DMS53 treated with DMSO at 0.1 percent for 48 hours (cell line): ENCODE data around the gene DBP.
A peak's percentile ranks its signal among the peaks of the same experiment; 100 is the strongest.
"Not testable (repeated sequence)": the region's sequence is repeated elsewhere in the genome, so short reads cannot be mapped to it uniquely, and the experiment has no call there.

Source experiments
- DNase-seq: peaks from one replicate; lab custom pipeline; 2025; ENCODE audit not compliant: unreplicated experiment; lab: John Stamatoyannopoulos, UW

DBP gene

DNA sequence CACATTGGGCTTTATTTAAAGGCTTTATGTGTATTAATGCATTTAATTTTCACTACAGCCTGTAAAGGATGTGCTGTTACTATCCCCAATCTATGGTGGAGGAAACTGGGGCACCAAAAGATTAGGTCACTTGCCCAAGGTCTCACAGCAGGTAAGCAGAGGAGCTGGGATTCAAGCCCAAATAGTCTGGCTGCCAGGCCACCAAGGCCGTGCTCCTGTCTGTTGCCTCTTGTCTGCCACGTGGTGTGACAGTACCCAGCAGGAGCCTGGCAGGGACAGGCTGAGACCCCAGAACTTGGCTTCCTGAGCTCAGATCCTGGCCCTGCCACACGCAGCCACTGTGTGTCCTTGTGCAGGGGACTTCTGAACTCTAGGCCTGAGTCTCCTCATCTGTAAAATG lies 31.2 kb upstream of the DBP start:
- DNase-seq: no peak

DNA sequence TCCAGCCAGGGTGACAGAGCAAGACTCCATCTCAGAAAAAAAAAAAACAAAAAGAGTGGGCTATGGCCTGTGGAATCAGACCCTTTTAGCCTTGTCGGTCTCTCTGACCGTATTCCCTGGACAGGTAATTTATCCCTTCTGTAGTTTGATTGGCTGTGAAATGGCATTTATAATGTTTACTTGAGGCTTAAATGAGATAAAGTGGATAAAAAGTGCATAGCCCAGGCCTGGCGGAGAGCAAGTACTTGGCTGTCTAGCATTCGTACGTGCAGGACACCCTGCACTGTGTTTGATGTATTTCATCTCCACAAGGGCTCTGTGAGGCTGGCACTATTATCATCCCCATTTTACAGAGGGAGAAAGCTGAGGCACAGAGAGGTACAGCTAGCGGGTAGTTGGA lies 28.6 kb upstream of the DBP start:
- DNase-seq: no peak

DNA sequence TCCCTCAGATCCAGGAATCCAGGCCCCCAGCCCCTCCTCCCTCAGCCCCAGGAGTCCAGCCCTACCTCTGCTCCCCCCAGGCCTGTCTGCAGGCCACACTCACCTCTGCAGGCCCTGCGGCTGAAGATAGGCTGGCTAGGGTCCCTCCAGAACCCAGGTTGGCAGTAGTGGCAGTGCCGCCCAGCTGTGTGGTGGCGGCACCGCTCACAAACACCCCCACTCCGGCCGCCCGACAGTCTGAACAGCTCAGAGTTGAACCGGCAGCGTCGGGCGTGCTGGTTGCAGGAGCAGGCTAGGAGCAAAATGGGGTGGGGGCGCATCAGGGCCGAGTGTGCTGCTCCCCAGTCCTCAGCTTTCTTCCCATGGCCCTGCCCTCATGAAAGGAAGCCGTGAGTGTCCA lies 27.3 kb upstream of the DBP start:
- no peak for DNase-seq

DNA sequence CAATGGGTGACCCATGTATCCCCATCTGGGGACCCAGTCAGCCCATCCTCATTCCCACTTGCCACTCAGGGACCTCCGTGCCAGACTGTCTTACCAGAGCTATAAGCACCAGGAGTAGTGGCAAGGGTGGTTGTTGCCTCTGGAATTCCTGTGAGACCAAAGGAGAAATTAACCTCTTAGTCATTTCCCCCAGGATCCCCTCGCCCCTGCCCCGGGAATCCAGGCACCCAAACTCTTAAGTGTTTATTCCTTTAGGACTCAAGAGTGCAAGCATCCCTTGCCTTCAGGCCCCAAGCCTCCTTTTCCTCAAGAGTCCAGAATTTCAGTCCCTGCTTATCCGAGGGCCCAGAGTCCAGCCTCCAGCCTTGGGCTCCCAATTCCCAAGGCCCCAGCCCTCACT lies 26.5 kb upstream of the DBP start:
- DNase-seq: no peak

- DNase-seq: no peak
These were observed 24.5 kb upstream of the DBP start for GRCh38 chr19:48661711-48662090.

- peak; percentile 90 for DNase-seq
These were observed 23.9 kb upstream of the DBP start for GRCh38 chr19:48660852-48661710.

DNA sequence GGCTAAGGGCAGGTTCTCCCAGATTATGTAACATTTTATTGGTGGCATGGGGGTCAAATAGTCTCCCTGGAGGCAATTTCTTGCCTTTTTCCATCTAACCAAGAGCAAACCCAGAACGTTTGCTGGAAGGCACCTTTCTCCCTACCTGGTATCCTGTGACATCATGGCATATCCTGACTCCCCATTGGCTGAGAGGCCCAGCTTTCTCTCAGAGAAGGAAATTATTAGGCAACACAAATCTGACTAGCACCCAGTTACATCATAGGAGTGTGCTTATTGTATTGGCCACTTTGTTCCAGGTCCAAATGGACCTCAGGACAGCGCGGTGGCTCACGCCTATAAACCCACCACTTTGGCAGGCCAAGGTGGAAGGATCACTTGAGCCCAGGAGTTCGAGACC lies 22.6 kb upstream of the DBP start:
- no peak for DNase-seq

DNA sequence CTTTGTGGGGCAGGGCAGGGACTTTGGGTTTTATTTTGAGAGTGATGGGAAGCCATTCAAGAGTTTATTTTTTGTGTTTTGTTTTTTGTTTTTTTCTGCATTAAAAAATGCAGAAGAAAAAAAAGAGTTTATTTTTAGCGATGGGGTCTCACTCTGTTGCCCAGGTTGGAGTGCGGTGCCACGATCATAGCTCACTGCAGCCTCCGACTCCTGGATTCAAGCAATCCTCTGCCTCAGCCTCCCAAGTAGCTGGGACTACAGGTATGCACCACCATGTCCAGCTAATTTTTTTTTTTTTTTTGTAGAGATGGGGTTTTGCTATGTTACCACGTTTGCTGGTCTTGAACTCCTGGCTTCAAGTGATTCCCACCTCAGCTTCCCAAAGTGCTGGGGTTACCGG lies 21.3 kb upstream of the DBP start:
- DNase-seq: no peak

DNA sequence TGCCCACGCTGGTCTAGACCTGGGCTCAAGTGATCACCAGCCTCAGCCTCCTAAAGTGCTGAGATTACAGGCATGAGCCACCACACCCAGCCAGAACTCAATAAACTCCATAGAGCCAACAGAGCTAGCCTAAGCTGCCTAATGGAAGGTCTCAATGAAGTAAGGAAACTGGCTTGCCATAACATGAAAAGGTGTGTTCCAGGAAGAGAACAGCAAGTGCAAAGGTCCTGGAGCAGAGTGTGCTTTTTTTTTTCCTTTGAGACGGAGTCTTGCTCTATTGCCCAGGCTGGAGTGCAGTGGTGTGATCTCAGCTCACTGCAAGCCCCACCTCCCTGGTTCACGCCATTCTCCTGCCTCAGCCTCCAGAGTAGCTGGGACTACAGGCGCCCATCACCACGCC lies 20.6 kb upstream of the DBP start:
- DNase-seq: not testable (repeated sequence)

DNA sequence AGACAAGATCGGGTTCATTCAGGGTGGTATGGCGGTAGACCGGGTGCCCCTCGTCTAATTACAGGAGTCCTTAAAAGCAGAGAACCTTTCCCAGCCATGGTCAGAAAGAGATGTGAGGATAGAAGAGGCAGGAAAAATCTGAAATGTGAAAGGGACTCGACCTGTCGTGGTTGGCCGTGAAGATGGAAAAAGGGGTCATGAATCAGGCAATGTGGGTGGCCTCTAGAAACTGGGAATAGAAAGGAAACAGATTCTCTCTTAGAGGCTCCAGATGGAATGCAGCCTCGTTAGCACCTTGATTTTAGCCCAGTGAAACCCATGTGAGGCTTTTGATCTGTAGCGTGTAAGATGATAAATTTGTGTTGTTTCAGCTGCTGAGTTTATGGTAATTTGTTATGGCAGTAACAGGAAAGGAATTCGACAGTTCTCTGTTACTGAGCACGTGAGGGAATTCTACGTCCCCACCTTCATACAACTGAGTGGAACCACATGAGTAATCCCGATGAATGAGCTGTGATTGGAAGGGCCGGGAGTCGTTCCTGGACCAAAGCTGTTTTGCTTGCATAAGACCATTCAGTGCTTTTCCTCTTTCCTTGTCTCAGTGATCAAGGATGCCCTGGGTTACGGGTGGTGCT lies 19.8 kb upstream of the DBP start:
- DNase-seq: no peak

- DNase-seq: no peak
These were observed 17.3 kb upstream of the DBP start for GRCh38 chr19:48654299-48655059.

DNA sequence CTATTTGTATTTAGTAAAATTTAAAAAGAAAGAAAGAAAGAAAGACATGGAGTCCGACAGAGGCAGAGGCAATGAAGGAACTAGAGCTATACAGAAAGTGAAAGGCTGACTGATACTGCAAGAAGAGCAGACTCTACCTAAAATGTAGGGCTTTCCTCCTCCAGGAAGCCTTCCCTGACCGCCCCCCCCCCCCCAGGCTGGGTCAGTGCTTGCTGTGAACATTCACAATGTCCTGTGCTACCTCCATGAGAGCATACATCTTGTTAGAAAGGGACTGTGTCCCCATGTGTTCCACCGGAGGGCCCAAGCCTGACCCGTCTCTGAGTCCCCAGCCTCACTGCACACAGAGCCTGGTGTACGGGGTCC lies 14.5 kb upstream of the DBP start:
- no peak for DNase-seq

DNA sequence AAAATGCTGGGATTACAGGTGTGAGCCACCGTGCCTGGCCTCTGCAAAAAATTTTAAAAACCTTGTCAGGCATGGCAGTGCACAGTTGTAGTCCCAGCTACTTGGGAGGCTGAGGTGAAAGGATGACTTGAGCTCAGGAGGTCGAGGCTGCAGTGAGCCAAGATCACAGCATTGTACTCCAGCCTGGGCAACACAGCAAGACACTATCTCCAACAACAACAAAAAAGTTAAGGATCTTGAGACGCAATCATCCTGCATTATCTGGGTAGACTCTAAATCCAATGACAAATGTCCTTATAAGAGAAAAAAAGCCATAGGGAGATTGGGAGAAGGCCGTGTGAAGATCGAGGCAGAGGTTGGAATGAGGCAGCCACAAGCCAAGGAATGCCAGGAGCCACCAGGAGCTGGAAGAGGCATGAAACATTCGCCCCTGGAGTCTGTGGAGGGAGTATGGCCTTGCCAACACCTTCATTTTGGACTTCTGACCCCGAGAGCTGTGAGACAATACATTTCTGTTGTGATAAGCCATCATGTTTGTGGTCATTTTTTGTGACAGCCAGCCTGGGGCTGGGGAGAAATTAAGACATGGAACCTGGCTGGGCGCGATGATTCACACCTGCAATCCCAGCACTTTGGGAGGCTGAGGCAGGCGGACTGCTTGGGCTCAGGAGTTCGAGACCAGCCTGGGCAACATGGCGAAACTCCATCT lies 13.9 kb upstream of the DBP start:
- DNase-seq: no peak

GRCh38 chr19:48648134-48648533 lies 11.0 kb upstream of the DBP start:
- DNase-seq: no peak

- DNase-seq: no peak
These were observed 9.6 kb upstream of the DBP start for GRCh38 chr19:48646722-48647216.

GRCh38 chr19:48646001-48646721 lies 9.0 kb upstream of the DBP start, which contains the start of gene CA11:
TSS of gene CA11 (minus strand) at chr19:48646187. CDS start at chr19:48645632, 555 bp downstream.
- DNase-seq: peak; percentile 81

DNA sequence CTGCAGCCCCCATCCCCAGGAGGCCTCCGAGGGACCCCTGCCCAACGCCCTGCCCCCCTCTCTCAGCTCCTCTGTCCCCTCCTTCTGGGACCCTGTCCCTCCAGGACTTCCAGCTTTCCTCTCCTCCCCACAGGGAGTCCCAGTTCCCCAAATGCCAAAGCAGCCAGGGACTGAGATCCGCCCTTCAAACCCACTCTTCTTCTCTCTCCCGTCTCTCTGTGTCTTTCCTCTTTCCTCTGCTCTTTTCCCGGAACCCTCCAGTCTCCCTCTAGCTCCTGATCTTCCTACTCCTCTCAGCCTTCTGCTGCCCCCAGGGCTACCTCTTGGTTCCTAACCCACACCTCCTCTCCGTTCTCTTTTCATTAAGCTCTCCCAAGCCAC lies 8.4 kb upstream of the DBP start:
- peak; percentile 63 for DNase-seq

DNA sequence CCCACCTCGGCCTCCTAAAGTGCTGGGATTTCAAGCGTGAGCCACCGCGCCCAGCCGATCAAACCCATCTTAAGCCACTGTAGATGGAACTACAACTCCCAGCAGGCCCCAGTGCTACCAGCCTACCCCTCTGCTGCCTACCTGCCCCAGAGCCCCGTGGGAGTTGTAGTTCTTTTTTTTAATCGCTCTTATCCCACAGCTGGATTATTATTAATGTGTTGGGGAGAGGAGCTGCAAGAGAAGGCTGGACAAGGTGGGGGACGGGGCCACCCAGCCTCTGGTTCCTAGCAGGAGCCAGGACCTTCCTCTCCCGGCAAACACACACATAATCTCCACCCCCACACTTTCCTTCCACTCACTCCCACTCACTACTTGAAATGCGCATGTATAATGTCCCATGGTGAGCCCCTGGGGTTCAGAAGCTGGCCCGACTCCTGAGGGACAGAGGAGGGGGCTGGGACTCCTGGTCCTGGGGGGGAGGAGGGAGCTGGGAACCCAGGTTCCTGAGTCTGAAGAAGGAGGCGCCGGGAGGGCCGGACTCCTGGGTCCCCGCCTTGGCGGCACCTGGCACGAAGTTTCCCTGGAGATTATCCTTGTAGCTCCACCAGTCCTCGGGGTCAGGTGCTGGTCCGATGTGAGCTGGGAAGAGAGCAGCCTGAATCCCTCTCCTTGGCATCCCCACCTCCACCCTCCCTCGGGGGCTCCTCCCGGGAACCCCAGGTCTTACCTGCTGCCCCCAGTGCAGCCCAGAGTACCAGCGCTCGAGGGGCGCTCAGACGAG lies 7.8 kb upstream of the DBP start:
- DNase-seq: peak; percentile 61

GRCh38 chr19:48644355-48644754 lies 7.2 kb upstream of the DBP start:
- DNase-seq: no peak

DNA sequence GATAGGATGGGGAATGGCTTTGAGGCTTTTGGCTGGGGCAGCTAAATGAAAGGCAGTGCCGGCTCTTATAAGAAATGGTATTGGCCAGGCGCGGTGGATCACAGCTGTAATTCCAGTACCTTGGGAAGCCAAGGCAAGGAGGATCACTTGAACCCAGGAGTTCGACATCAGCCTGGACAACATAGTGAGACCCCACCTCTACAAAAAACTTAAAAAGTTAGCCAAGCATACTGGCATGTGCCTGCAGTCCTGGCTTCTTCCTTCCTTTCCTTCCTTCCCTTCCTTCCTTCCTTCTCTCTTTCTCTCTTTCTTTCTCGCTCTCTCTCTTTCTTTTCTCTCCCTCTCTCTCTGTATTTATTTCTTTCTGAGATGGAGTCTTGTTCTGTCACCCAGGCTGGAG lies 5.7 kb upstream of the DBP start:
- no peak for DNase-seq
